NCI-H2029 (cell line): ENCODE measurements around the gene FCF1.
"Not testable (repeated sequence)": the region's sequence is repeated elsewhere in the genome, so short reads cannot be mapped to it uniquely, and the experiment has no call there.

Experiments used
- DNase-seq: peaks from one replicate; lab custom pipeline; 2025; lab: John Stamatoyannopoulos, UW

The FCF1 gene

GRCh38 chr14:74702293-74702692 is 10.7 kb upstream of the FCF1 start:
- no peak for DNase-seq

GRCh38 chr14:74703043-74703442 is 9.9 kb upstream of the FCF1 start:
- no peak for DNase-seq

GRCh38 chr14:74704656-74705055 is 8.3 kb upstream of the FCF1 start:
- DNase-seq = no peak

GRCh38 chr14:74705613-74706500 is 7.1 kb upstream of the FCF1 start:
- DNase-seq = no peak

- DNase-seq = no peak
Observed at GRCh38 chr14:74710480-74710879, 2.5 kb upstream of the FCF1 start.

GRCh38 chr14:74711651-74712050 is 1.3 kb upstream of the FCF1 start:
- DNase-seq = no peak

- no peak for DNase-seq
Observed at GRCh38 chr14:74713395-74713735, 421 bp downstream of the FCF1 start.

- DNase-seq = no peak
Observed at GRCh38 chr14:74720526-74720925, 7.6 kb downstream of the FCF1 start.

- DNase-seq = no peak
Observed at GRCh38 chr14:74723134-74723533, 10.2 kb downstream of the FCF1 start.

- no peak for DNase-seq
Observed at GRCh38 chr14:74732387-74732786, 19.4 kb downstream of the FCF1 start.

GRCh38 chr14:74733221-74733620 is 20.3 kb downstream of the FCF1 start:
- no peak for DNase-seq

GRCh38 chr14:74735125-74735524 is 22.2 kb downstream of the FCF1 start:
- DNase-seq = no peak

GRCh38 chr14:74737753-74738325 is 24.9 kb downstream of the FCF1 start:
- no peak for DNase-seq

- DNase-seq = no peak
Observed at GRCh38 chr14:74739293-74740030, 26.5 kb downstream of the FCF1 start.

- DNase-seq = no peak
Observed at GRCh38 chr14:74747237-74747636, 34.3 kb downstream of the FCF1 start.

GRCh38 chr14:74754157-74754556 is 41.2 kb downstream of the FCF1 start:
- DNase-seq = no peak

- no peak for DNase-seq
Observed at GRCh38 chr14:74754899-74755298, 42.0 kb downstream of the FCF1 start.

- no peak for DNase-seq
Observed at GRCh38 chr14:74756326-74756725, 43.4 kb downstream of the FCF1 start.

- not testable (repeated sequence) for DNase-seq
Observed at GRCh38 chr14:74758505-74758904, 45.6 kb downstream of the FCF1 start.

GRCh38 chr14:74762917-74763802 is 50.2 kb downstream of the FCF1 start, which contains the start of gene YLPM1:
Gene YLPM1 (plus strand): TSS chr14:74763316. CDS start chr14:74763490, 174 bp downstream.
- DNase-seq = peak; percentile 83

- DNase-seq = no peak
Observed at GRCh38 chr14:74763803-74764531, 51.0 kb downstream of the FCF1 start.
